IMR-90 (cell line): ENCODE data around the gene SNTA1. TPM values are rescaled to one million over a fixed set of nuclear protein-coding genes. Genes with fewer than 3 reads are reported as not detected.
A peak's percentile ranks its signal among the peaks of the same experiment; 100 is the strongest.

Experiments used
- ATAC-seq: fragments of 200-7000 bp; cut with Tn5 transposase; 2 replicates; pipeline ENCODE4 v1.9.1; 2020; ENCODE audit warnings: low read depth, mild to moderate bottlenecking, moderate library complexity
- BruUV-seq: library from RNA; stranded (reverse); fragments of 400-500 nt; replicated peaks from 2 replicates; lab custom pipeline; 2021; lab: Mats Ljungman, UMichigan
- CTCF ChIA-PET: fragments of 300-600 bp; formaldehyde crosslinking; extraction: SDS; loops from one replicate; lab custom pipeline; 2021; ENCODE audit warnings: antibody characterized with exemption; lab: Yijun Ruan, JAX
- POLR2A ChIA-PET: fragments of 300-600 bp; sonication (Branson Sonifier 250); formaldehyde crosslinking; loops from one replicate; lab custom pipeline; 2022; ENCODE audit warnings: antibody characterized with exemption; ENCODE audit not compliant: unreplicated experiment; lab: Charles Lee
- DNase-seq: peaks from one replicate; pipeline ENCODE4 v3.0.0; 2013
- H2AFZ ChIP-seq: replicated peaks from 2 replicates; pipeline ENCODE3; 2013; ENCODE audit warnings: low read length, mild to moderate bottlenecking; ENCODE audit not compliant: poor library complexity
- H2AK5ac ChIP-seq: 2 replicates; pipeline ENCODE4 v1.6.1; 2013; ENCODE audit warnings: low read depth, low read length, inconsistent platforms
- H2AK9ac ChIP-seq: replicated peaks from 2 replicates; pipeline ENCODE3; 2013; ENCODE audit warnings: mild to moderate bottlenecking, low read depth, low read length, moderate library complexity; ENCODE audit not compliant: poor library complexity
- H2BK120ac ChIP-seq: 2 replicates; pipeline ENCODE4 v1.6.1; 2013; ENCODE audit warnings: low read depth, low read length, inconsistent platforms
- H2BK15ac ChIP-seq: 3 replicates; pipeline ENCODE4 v1.6.1; 2013; ENCODE audit warnings: low read depth, low read length, inconsistent platforms
- H2BK20ac ChIP-seq: 2 replicates; pipeline ENCODE4 v1.6.1; 2013; ENCODE audit warnings: low read depth, mild to moderate bottlenecking, inconsistent platforms, low read length, moderate library complexity
- H2BK5ac ChIP-seq: 2 replicates; pipeline ENCODE4 v1.6.1; 2013; ENCODE audit warnings: mild to moderate bottlenecking, low read depth, low read length, inconsistent platforms; ENCODE audit not compliant: poor library complexity, severe bottlenecking
- H3K14ac ChIP-seq: replicated peaks from 2 replicates; pipeline ENCODE4 v1.6.1; 2013; ENCODE audit warnings: low read depth, low read length, inconsistent platforms
- H3K18ac ChIP-seq: 2 replicates; pipeline ENCODE4 v1.6.1; 2013; ENCODE audit warnings: low read depth, low read length, control low read depth
- H3K23ac ChIP-seq: 2 replicates; pipeline ENCODE4 v1.6.1; 2013; ENCODE audit warnings: low read depth, low read length, inconsistent platforms
- H3K27ac ChIP-seq: 2 replicates; pipeline ENCODE4 v1.5.1; 2013; ENCODE audit warnings: mild to moderate bottlenecking, control low read depth, low read length; ENCODE audit not compliant: insufficient read depth
- H3K27me3 ChIP-seq: 2 replicates; pipeline ENCODE4 v1.6.1; 2013; ENCODE audit warnings: low read length; ENCODE audit not compliant: control insufficient read depth, insufficient read depth
- H3K36me3 ChIP-seq: 2 replicates; pipeline ENCODE4 v1.6.1; 2013; ENCODE audit warnings: low read length, mixed read lengths; ENCODE audit not compliant: control insufficient read depth, insufficient read depth
- H3K4ac ChIP-seq: 2 replicates; pipeline ENCODE4 v1.6.1; 2013; ENCODE audit warnings: low read depth, low read length, inconsistent platforms
- H3K4me1 ChIP-seq: 2 replicates; pipeline ENCODE4 v1.6.1; 2013; ENCODE audit warnings: low read length, mixed read lengths; ENCODE audit not compliant: control insufficient read depth, insufficient read depth
- H3K4me2 ChIP-seq: 2 replicates; pipeline ENCODE4 v1.6.1; 2013; ENCODE audit warnings: low read depth, mild to moderate bottlenecking, control low read depth, low read length, moderate library complexity
- H3K4me3 ChIP-seq: 2 replicates; pipeline ENCODE4 v1.5.1; 2013; ENCODE audit warnings: low read depth, mild to moderate bottlenecking, control low read depth, low read length, moderate library complexity; ENCODE audit not compliant: insufficient read depth
- H3K56ac ChIP-seq: 2 replicates; pipeline ENCODE4 v1.6.1; 2013; ENCODE audit warnings: low read length, inconsistent platforms; ENCODE audit not compliant: insufficient read depth; ENCODE audit errors: extremely low read depth
- H3K79me1 ChIP-seq, 2 experiments: 2 replicates each; pipeline ENCODE4 v1.6.1; 2013; ENCODE audit warnings: low read length in 2 of 2, inconsistent platforms in 1 of 2, low read depth in 1 of 2
- H3K9ac ChIP-seq: 2 replicates; pipeline ENCODE4 v1.6.1; 2013; ENCODE audit warnings: low read depth, low read length, control low read depth
- H3K9me1 ChIP-seq: 2 replicates; pipeline ENCODE4 v1.6.1; 2013; ENCODE audit warnings: low read length, inconsistent platforms; ENCODE audit not compliant: insufficient read depth
- H3K9me3 ChIP-seq: 2 replicates; pipeline ENCODE4 v1.6.1; 2013; ENCODE audit warnings: low read length; ENCODE audit not compliant: control insufficient read depth, insufficient read depth
- H4K20me1 ChIP-seq: 2 replicates; pipeline ENCODE4 v1.6.1; 2013; ENCODE audit warnings: low read length, inconsistent platforms; ENCODE audit not compliant: insufficient read depth
- H4K5ac ChIP-seq: 2 replicates; pipeline ENCODE4 v1.6.1; 2013; ENCODE audit warnings: mild to moderate bottlenecking, low read depth, low read length, control low read depth
- H4K8ac ChIP-seq, 2 experiments: 2 replicates each; pipeline ENCODE4 v1.6.1; 2013; ENCODE audit warnings: low read depth in 2 of 2, low read length in 2 of 2, control low read depth in 1 of 2, inconsistent platforms in 1 of 2
- H4K91ac ChIP-seq: 2 replicates; pipeline ENCODE4 v1.6.1; 2013; ENCODE audit warnings: low read depth, low read length, inconsistent platforms; ENCODE audit not compliant: insufficient read depth
- BHLHE40 ChIP-seq: fragments of 150-350 bp; IDR thresholded peaks from 2 replicates; pipeline ENCODE4 v1.6.1; 2016; ENCODE audit warnings: mild to moderate bottlenecking, low read depth, low read length
- CEBPB ChIP-seq: IDR thresholded peaks from 2 replicates; pipeline ENCODE4 v1.6.1; 2012; ENCODE audit warnings: low read depth, low read length, improper control_type of control experiment
- CHD1 ChIP-seq: IDR thresholded peaks from 2 replicates; pipeline ENCODE4 v1.6.1; 2012; ENCODE audit warnings: low read depth, low read length, improper control_type of control experiment
- CTCF ChIP-seq: conservative IDR thresholded peaks from 2 replicates; pipeline ENCODE4 v1.5.1; 2012; ENCODE audit warnings: mild to moderate bottlenecking, low read depth, low read length, improper control_type of control experiment
- ELK1 ChIP-seq: fragments of 150-350 bp; IDR thresholded peaks from 2 replicates; pipeline ENCODE4 v1.6.1; 2016; ENCODE audit warnings: low read depth, mild to moderate bottlenecking, low read length, moderate library complexity, borderline replicate concordance
- FOS ChIP-seq: fragments of 150-350 bp; IDR thresholded peaks from 2 replicates; pipeline ENCODE4 v1.6.1; 2016; ENCODE audit warnings: low read depth, low read length
- MAFK ChIP-seq: IDR thresholded peaks from 2 replicates; pipeline ENCODE4 v1.6.1; 2012; ENCODE audit warnings: low read depth, low read length, improper control_type of control experiment
- MAZ ChIP-seq: IDR thresholded peaks from 2 replicates; pipeline ENCODE4 v1.6.1; 2012; ENCODE audit warnings: low read depth, mild to moderate bottlenecking, low read length, improper control_type of control experiment, moderate library complexity, borderline replicate concordance
- MXI1 ChIP-seq: IDR thresholded peaks from 2 replicates; pipeline ENCODE4 v1.6.1; 2012; ENCODE audit warnings: low read depth, mild to moderate bottlenecking, low read length, moderate library complexity, borderline replicate concordance
- NFE2L2 ChIP-seq: fragments of 150-350 bp; IDR thresholded peaks from 2 replicates; pipeline ENCODE4 v1.6.1; 2016; ENCODE audit warnings: low read depth, mild to moderate bottlenecking, low read length
- POLR2A ChIP-seq: IDR thresholded peaks from 2 replicates; pipeline ENCODE4 v1.6.1; 2012; ENCODE audit warnings: mild to moderate bottlenecking, low read depth, low read length
- RAD21 ChIP-seq: IDR thresholded peaks from 2 replicates; pipeline ENCODE4 v1.6.1; 2012; ENCODE audit warnings: low read length, improper control_type of control experiment
- RCOR1 ChIP-seq: IDR thresholded peaks from 2 replicates; pipeline ENCODE4 v1.6.1; 2012; ENCODE audit warnings: mild to moderate bottlenecking, low read length, improper control_type of control experiment; ENCODE audit not compliant: insufficient replicate concordance
- RFX5 ChIP-seq: IDR thresholded peaks from 2 replicates; pipeline ENCODE4 v1.8.0; 2012; ENCODE audit warnings: low read depth, mild to moderate bottlenecking, low read length, moderate library complexity
- SMC3 ChIP-seq: fragments of 150-350 bp; IDR thresholded peaks from 2 replicates; pipeline ENCODE4 v1.6.1; 2016; ENCODE audit warnings: low read depth, mild to moderate bottlenecking, antibody characterized with exemption, low read length, moderate library complexity
- USF2 ChIP-seq: fragments of 150-350 bp; IDR thresholded peaks from 2 replicates; pipeline ENCODE4 v1.6.1; 2017; ENCODE audit warnings: mild to moderate bottlenecking, antibody characterized with exemption, low read length, low read depth
- WGBS, 2 experiments: methylation state at CpG; one replicate each; pipeline versions ENCODE4 v1.1.5 to v1.1.7; 2013; ENCODE audit warnings: missing lambda C conversion rate in 2 of 2; ENCODE audit not compliant: insufficient read length in 1 of 2; ENCODE audit errors: extremely low coverage in 2 of 2; 5-methylcytosine and 5-hydroxymethylcytosine counted together
- dilution Hi-C: fragments of 300-500 bp; cut with HindIII; formaldehyde crosslinking; loops from one replicate; pipeline ENCODE4 v1.14.3; 2018; ENCODE audit warnings: low sequenced_read_pairs; ENCODE audit not compliant: unreplicated experiment
- in situ Hi-C: fragments of 300-500 bp; cut with MboI; formaldehyde crosslinking; loops from 3 replicates; pipeline ENCODE4 v1.14.3; 2019; ENCODE audit warnings: low sequenced_read_pairs, inconsistent platforms, mixed read lengths
- intact Hi-C: fragments of 100-400 bp; cut with micrococcal nuclease; formaldehyde crosslinking; loops from 2 replicates; pipeline ENCODE4 v1.10.0; 2022
- polyA plus RNA-seq, 3 experiments: library from polyadenylated mRNA; depleted of rRNA; stranded (reverse); fragments of >200 nt; gene quantifications; 2 replicates each; pipeline ENCODE4 v1.2.3, GENCODE V29; 2012; ENCODE audit warnings: low replicate concordance in 1 of 3
- total RNA-seq: library from RNA; depleted of rRNA; stranded (reverse); fragments of >200 nt; gene quantifications from 2 replicates; pipeline ENCODE4 v1.2.3, GENCODE V29; 2012

SNTA1 gene
- total and polyA plus RNA-seq, 2 of the 4 experiments (the other 2 are of a cell fraction) = 10.6 to 15.4 TPM

- H4K91ac ChIP-seq = no peak overlapping the region
- H3K4me3 ChIP-seq = no peak overlapping the region
- no peak overlapping the region for H3K18ac ChIP-seq
- H2AK9ac ChIP-seq = peak overlapping the region; percentile 85
- H2AFZ ChIP-seq = peak overlapping the region; percentile 56
- POLR2A ChIA-PET = no interaction called here
- WGBS, 2 experiments = no CpG with 5 or more reads among the region's 2 CpGs
- H3K23ac ChIP-seq = no peak overlapping the region
- in situ Hi-C loops (no loop called here), dilution Hi-C loops (no loop called here), intact Hi-C loops (no loop called here)
- no peak overlapping the region for H3K9ac ChIP-seq
- peaks cover 15% of the 10 kb centered on the region; the same call in 1 of the 2 replicates for H3K9me1 ChIP-seq
- no peak overlapping the region for H3K4ac ChIP-seq
- peaks cover 6% of the 10 kb centered on the region for H3K4me1 ChIP-seq
- H2BK5ac ChIP-seq = no peak overlapping the region
- H3K4me2 ChIP-seq = no peak overlapping the region
- no peak overlapping the region for H2BK120ac ChIP-seq
- H3K56ac ChIP-seq = no peak overlapping the region
- DNase-seq = no peak
- H3K27ac ChIP-seq = no peak overlapping the region
- CTCF ChIA-PET = no interaction called here
- H3K79me1 ChIP-seq = peaks cover 4 to 22% of the 10 kb centered on the region in 2 experiments; a peak in 2 of 4 replicates
- no peaks in the 10 kb centered on the region for H4K20me1 ChIP-seq
- no TSS peak for BruUV-seq
- ATAC-seq = no peak
- no peak overlapping the region for H3K14ac ChIP-seq
- no peak overlapping the region for H2AK5ac ChIP-seq
- no peak for TF ChIP-seq ELK1
- TF ChIP-seq USF2 = no peak
- no peak for TF ChIP-seq MAFK
- no peak for TF ChIP-seq POLR2A
- no peak for TF ChIP-seq MXI1
- no peak for TF ChIP-seq RAD21
- no peak for TF ChIP-seq CTCF
- no peak for TF ChIP-seq NFE2L2
- TF ChIP-seq FOS = no peak
- no peak for TF ChIP-seq RCOR1
- TF ChIP-seq MAZ = no peak
- TF ChIP-seq RFX5 = no peak
- no peak for TF ChIP-seq CHD1
- TF ChIP-seq BHLHE40 = no peak
- TF ChIP-seq CEBPB = no peak
- no peak for TF ChIP-seq SMC3
- no peaks in the 10 kb centered on the region for H3K9me3 ChIP-seq
- no peak overlapping the region for H2BK15ac ChIP-seq
- no peaks in the 10 kb centered on the region; the same call in none of the 2 replicates for H3K36me3 ChIP-seq
- no peak overlapping the region for H2BK20ac ChIP-seq
- H3K27me3 ChIP-seq = no peaks in the 10 kb centered on the region
- no peak overlapping the region for H4K8ac ChIP-seq
- H4K5ac ChIP-seq = no peak overlapping the region
These were observed 5.1 kb downstream of the SNTA1 start for GRCh38 chr20:33438481-33438880.
